Measurements from ENCODE around the gene KPNB1.

- TF ChIP-seq RELA (IDR thresholded peaks at IDR 0.05; ENCODE audit: borderline replicate concordance, partially characterized antibody) (no peak), MYC (IDR thresholded peaks at IDR 0.05; ENCODE audit: insufficient read depth, insufficient read length, insufficient replicate concordance, low read length, severe bottlenecking) (no peak), DPF2 (IDR thresholded peaks at IDR 0.05) (no peak), CTCF (IDR thresholded peaks at IDR 0.05 in 2 of 3, conservative IDR thresholded peaks at IDR 0.05 in 1 of 3; ENCODE audit: control insufficient read depth in 2 of 3, extremely low read depth in 1 of 3, insufficient read depth in 1 of 3, low read depth in 3 of 3, low read length in 3 of 3) (no peak), ZBTB11 (CRISPR knock-in tag; IDR thresholded peaks at IDR 0.05) (no peak), POLR2A (IDR thresholded peaks at IDR 0.05; ENCODE audit: low read depth, low read length) (no peak), NFYB (IDR thresholded peaks at IDR 0.05; ENCODE audit: insufficient read depth, low read depth, low read length) (no peak), ZZZ3 (IDR thresholded peaks at IDR 0.05; ENCODE audit: control insufficient read depth, insufficient read length, low read depth) (no peak)
These were observed 48.4 kb downstream of the KPNB1 start for GRCh38 chr17:47697906-47698711.

All from GM12878 (cell line).